BJ (cell line): ENCODE results near the gene PALD1. TPM values are rescaled to one million over a fixed set of nuclear protein-coding genes. Genes with fewer than 3 reads are reported as not detected.
A peak's percentile ranks its signal among the peaks of the same experiment; 100 is the strongest.

Experiments used
- CTCF ChIA-PET: fragments of 350-600 bp; formaldehyde crosslinking; extraction: SDS; loops from one replicate; lab custom pipeline; 2021; ENCODE audit warnings: antibody characterized with exemption, inconsistent platforms; lab: Yijun Ruan, JAX
- POLR2A ChIA-PET: fragments of 300-600 bp; sonication (Branson Sonifier 250); formaldehyde crosslinking; extraction: SDS; loops from one replicate; lab custom pipeline; 2021; ENCODE audit warnings: antibody characterized with exemption; lab: Charles Lee
- DNase-seq: peaks from one replicate; pipeline ENCODE4 v3.0.0-alpha.2; 2011; ENCODE audit warnings: low read depth
- H3K27me3 ChIP-seq: 2 replicates; pipeline ENCODE4 v1.6.0; 2011; ENCODE audit warnings: low read length; ENCODE audit not compliant: control insufficient read depth, insufficient read depth
- H3K36me3 ChIP-seq: 2 replicates; pipeline ENCODE4 v1.5.1; 2011; ENCODE audit warnings: low read length; ENCODE audit not compliant: control insufficient read depth, insufficient read depth
- H3K4me3 ChIP-seq: 2 replicates; pipeline ENCODE4 v1.5.1; 2011; ENCODE audit warnings: low read depth, mild to moderate bottlenecking, control low read depth, low read length
- polyA plus RNA-seq: library from polyadenylated mRNA; depleted of rRNA; stranded (reverse); fragments of >200 nt; gene quantifications from 2 replicates; pipeline ENCODE4 v1.2.3, GENCODE V29; 2011
- TF ChIP-seq, protein P1 (sequence below): IDR thresholded peaks from 2 replicates; pipeline ENCODE4 v1.5.1; 2011; ENCODE audit warnings: low read depth, mild to moderate bottlenecking, control low read depth, inconsistent platforms, low read length, moderate library complexity; ENCODE audit not compliant: insufficient read depth

Gene PALD1
- polyA plus RNA-seq, 1 experiment, result 0.10 TPM

DNA sequence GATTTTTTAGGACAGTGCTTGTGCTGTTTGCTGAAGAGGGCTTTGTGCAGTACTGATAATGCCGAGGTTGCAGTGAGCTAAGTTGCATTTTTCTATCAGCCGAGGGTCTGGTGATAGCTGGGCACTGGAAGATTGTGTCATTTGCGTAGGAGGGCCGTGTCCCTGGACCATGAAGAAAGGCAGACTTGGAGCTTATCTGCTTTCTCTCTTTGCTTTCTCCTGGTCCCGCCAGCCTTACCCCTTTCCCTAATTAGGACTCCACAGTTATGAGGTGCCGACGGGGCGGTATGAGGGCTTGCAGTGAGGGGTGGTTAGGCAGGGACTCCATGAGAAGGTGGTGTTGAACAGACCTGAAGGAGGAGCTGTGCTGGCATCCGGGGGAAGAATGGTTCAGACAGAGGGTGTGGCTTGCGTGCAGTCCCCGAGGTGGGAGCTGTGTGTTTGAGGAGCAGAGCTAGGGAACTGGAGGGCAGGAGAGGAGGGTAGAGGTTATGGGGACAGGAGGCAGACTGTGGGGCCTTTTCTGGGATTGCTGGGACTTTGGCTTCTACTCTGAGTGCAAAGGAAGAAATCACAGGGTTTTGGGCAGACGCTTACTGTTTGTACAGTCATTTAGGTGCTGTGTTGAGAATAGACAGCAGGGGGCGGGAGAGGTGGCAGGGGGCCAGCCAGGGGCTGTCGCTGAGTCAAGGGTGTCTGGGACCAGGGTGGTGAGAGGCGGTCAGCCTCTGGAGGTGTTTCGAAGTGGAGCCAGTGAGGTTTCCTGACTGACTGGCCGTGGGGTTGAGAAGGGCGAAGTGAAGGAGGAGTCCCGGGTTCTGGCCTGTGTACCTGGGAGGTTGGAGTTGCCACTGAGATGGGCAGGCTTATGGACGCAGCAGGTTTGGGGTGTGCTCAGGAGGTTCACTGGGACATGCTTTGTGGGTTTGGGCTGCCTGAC is 80.6 kb downstream of the PALD1 start:
- no peak for DNase-seq
- Histone ChIP-seq H3K27me3 (no peaks in the 10 kb centered on the region; the same call in 1 of the 2 replicates), H3K36me3 (no peaks in the 10 kb centered on the region), H3K4me3 (no peak overlapping the region)
- ChIA-PET POLR2A (no interaction called here), CTCF (interaction anchor here (0.5 to 5.0 kb wide), 20 partner anchors 9 to 352 kb away, joined by 3 to 56 read pairs (median 4); no protein-coding TSS in a partner anchor)
- TF ChIP-seq, protein P1, sequence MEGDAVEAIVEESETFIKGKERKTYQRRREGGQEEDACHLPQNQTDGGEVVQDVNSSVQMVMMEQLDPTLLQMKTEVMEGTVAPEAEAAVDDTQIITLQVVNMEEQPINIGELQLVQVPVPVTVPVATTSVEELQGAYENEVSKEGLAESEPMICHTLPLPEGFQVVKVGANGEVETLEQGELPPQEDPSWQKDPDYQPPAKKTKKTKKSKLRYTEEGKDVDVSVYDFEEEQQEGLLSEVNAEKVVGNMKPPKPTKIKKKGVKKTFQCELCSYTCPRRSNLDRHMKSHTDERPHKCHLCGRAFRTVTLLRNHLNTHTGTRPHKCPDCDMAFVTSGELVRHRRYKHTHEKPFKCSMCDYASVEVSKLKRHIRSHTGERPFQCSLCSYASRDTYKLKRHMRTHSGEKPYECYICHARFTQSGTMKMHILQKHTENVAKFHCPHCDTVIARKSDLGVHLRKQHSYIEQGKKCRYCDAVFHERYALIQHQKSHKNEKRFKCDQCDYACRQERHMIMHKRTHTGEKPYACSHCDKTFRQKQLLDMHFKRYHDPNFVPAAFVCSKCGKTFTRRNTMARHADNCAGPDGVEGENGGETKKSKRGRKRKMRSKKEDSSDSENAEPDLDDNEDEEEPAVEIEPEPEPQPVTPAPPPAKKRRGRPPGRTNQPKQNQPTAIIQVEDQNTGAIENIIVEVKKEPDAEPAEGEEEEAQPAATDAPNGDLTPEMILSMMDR, result peak; percentile 65

- CTCF ChIA-PET, result interaction anchor here (0.6 to 5.0 kb wide), 9 partner anchors 9 to 323 kb away, joined by 3 to 56 read pairs (median 4); no protein-coding TSS in a partner anchor
- POLR2A ChIA-PET, result no interaction called here
- Histone ChIP-seq H3K36me3 (no peaks in the 10 kb centered on the region), H3K27me3 (no peaks in the 10 kb centered on the region; the same call in 1 of the 2 replicates), H3K4me3 (no peak overlapping the region)
- DNase-seq, result no peak
- TF ChIP-seq, protein P1, result no peak
These were observed 81.3 kb downstream of the PALD1 start for GRCh38 chr10:70559861-70560260.

GRCh38 chr10:70560511-70560941 is 82.0 kb downstream of the PALD1 start:
- TF ChIP-seq, protein P1, result no peak
- POLR2A ChIA-PET, result no interaction called here

DNA sequence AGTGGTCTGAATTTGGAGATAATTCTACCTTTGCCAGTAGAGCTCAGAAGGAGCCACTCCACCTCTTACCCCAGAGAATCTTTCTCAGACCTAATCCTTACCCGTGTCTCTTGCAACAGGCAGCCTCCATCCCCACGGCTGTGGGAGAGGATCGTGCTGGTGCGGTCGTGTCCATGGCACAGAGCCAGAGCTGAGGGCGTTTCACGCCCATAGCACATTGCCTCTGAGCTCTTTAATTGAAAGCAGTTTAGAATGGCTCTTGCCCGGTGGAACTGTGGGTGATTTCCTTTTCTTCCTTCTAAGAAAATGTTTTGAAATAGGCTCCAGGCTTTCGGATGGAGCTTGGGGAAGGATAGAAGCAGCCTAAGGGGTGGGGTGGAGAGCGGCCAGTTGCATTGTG is 82.5 kb downstream of the PALD1 start:
- no peaks in the 10 kb centered on the region for H3K36me3 ChIP-seq
- no peak for DNase-seq
- H3K4me3 ChIP-seq, result no peak overlapping the region
- CTCF ChIA-PET, result interaction anchor here (1.1 to 5.0 kb wide), 8 partner anchors 8 to 198 kb away, joined by 3 to 56 read pairs (median 4); no protein-coding TSS in a partner anchor
- no peaks in the 10 kb centered on the region; the same call in 1 of the 2 replicates for H3K27me3 ChIP-seq
- POLR2A ChIA-PET, result no interaction called here
- TF ChIP-seq, protein P1, result no peak

More at GRCh38 chr10:70560511-70560941, 82.0 kb downstream of the PALD1 start:
- no peak for DNase-seq
- H3K36me3 ChIP-seq, result no peaks in the 10 kb centered on the region
- H3K27me3 ChIP-seq, result no peaks in the 10 kb centered on the region; the same call in 1 of the 2 replicates
- CTCF ChIA-PET, result interaction anchor here (0.6 to 5.0 kb wide), 10 partner anchors 8 to 198 kb away, joined by 3 to 56 read pairs (median 4); no protein-coding TSS in a partner anchor
- no peak overlapping the region for H3K4me3 ChIP-seq

GRCh38 chr10:70561558-70561957 is 83.0 kb downstream of the PALD1 start:
- no peaks in the 10 kb centered on the region; the same call in 1 of the 2 replicates for H3K27me3 ChIP-seq
- H3K4me3 ChIP-seq, result no peak overlapping the region
- DNase-seq, result no peak
- H3K36me3 ChIP-seq, result no peaks in the 10 kb centered on the region
- TF ChIP-seq, protein P1, result no peak
- ChIA-PET POLR2A (no interaction called here), CTCF (interaction anchor here (0.6 to 5.0 kb wide), 8 partner anchors 11 to 321 kb away, joined by 3 to 56 read pairs (median 4); no protein-coding TSS in a partner anchor)
